ENCODE measurements around the gene PTGDR2. TPM values are rescaled to one million over a fixed set of nuclear protein-coding genes. Genes with fewer than 3 reads are reported as not detected.
A peak's percentile ranks its signal among the peaks of the same experiment; 100 is the strongest.

PTGDR2 gene
- total and polyA plus RNA-seq, 8 donors: 0.09 to 5.7 (median 0.43) TPM

DNA sequence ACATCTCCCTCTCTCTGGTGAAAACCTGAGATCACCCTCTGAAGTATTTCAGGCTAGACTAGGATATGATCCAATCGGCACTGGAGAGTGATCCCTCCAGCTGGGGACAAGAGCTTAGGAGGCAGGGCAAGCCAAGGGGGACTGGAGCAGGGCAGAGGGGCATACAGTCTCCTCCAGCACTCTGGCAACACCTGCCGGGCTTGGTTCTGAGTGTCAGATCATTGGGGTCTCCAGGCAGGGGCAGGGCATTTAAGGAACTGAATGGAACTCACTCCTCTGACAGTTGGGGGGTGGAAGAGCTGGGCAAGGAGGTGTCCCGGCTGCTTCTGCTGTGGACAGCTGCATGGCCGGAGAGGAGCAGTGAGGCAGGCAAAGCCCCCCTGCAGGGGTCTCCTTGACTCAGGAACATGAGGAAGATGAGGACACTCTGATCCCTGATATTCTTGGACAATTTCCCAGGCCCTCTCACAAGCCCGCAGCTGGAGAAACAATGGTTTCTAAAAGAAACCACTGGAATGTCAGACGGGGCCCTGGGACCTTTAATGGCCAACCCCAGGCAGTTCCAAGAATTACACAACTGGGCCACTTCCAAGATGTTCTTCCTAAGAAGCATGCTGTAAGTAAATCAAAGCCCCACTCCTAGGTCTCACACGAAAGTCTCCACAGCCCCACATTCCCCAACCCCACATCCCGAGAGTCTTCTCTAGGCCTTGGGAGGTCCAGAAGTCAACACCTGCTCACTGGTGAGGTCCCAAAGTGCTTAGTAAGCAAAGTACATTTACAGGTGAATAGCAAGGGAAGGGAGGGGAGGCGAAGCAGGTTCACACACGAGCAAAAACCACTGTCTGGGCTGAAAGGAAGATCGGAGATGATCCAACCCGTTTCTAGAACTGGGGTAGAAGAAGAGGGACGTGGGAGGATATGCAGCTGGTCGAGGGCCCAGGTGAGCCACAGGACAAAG lies 15.0 kb downstream of the PTGDR2 start:
- no peaks in the 10 kb centered on the region for H3K36me3 ChIP-seq
- intact Hi-C loops (cut with DNase I): loop anchor here in 1 of 3 donors (10.0 kb wide), 1 partner anchor 54 kb away; no protein-coding TSS in a partner anchor
- TF ChIP-seq, protein P1, sequence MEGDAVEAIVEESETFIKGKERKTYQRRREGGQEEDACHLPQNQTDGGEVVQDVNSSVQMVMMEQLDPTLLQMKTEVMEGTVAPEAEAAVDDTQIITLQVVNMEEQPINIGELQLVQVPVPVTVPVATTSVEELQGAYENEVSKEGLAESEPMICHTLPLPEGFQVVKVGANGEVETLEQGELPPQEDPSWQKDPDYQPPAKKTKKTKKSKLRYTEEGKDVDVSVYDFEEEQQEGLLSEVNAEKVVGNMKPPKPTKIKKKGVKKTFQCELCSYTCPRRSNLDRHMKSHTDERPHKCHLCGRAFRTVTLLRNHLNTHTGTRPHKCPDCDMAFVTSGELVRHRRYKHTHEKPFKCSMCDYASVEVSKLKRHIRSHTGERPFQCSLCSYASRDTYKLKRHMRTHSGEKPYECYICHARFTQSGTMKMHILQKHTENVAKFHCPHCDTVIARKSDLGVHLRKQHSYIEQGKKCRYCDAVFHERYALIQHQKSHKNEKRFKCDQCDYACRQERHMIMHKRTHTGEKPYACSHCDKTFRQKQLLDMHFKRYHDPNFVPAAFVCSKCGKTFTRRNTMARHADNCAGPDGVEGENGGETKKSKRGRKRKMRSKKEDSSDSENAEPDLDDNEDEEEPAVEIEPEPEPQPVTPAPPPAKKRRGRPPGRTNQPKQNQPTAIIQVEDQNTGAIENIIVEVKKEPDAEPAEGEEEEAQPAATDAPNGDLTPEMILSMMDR (IDR thresholded peaks at IDR 0.05): no peak
- H3K27me3 ChIP-seq: no peaks in the 10 kb centered on the region
- H3K9me3 ChIP-seq: no peaks in the 10 kb centered on the region
- no peak overlapping the region for H3K27ac ChIP-seq
- FAIRE-seq: no peak
- no peak overlapping the region for H3K4me3 ChIP-seq
- WGBS, 2 donors: 77 to 86% methylated on average over 14 of the region's 14 CpGs
- H3K4me1 ChIP-seq: peaks cover 6 to 20% (median 6%) of the 10 kb centered on the region in 3 donors
- ATAC-seq: no peak
- no peak for DNase-seq

DNA sequence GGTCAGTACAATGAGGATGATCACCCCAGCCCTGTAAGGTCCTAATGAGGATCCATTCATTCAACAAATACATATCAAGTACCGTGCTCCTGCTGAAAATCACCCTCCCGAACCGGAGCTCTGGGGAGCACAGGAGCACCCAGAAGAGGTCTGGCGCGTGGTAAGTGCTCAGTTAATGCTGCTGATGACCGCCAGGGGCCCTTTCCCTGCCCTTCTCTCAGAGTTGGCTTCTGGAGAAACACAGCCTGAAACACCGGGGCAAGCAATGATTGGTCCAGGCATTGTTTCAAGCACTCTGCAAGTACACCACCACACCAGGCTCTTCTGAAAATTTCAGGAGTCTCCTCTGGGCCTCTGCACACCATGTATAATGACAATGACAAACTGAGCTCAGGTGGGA lies 17.6 kb downstream of the PTGDR2 start:
- H3K36me3 ChIP-seq: no peaks in the 10 kb centered on the region
- intact Hi-C loops (cut with DNase I): loop anchor here in 2 of 3 donors (5.0 to 10.0 kb wide), 2 partner anchors 59 to 347 kb away; no protein-coding TSS in a partner anchor
- FAIRE-seq: no peak
- 58 to 81% methylated on average over 7 of the region's 7 CpGs for WGBS, 2 donors
- peaks cover 0 to 8% (median 6%) of the 10 kb centered on the region in 3 donors for H3K4me1 ChIP-seq
- H3K9me3 ChIP-seq: no peaks in the 10 kb centered on the region
- H3K4me3 ChIP-seq: no peak overlapping the region
- no peak for DNase-seq
- TF ChIP-seq, protein P1 (IDR thresholded peaks at IDR 0.05): no peak
- no peak for ATAC-seq
- no peaks in the 10 kb centered on the region for H3K27me3 ChIP-seq
- H3K27ac ChIP-seq: no peak overlapping the region

DNA sequence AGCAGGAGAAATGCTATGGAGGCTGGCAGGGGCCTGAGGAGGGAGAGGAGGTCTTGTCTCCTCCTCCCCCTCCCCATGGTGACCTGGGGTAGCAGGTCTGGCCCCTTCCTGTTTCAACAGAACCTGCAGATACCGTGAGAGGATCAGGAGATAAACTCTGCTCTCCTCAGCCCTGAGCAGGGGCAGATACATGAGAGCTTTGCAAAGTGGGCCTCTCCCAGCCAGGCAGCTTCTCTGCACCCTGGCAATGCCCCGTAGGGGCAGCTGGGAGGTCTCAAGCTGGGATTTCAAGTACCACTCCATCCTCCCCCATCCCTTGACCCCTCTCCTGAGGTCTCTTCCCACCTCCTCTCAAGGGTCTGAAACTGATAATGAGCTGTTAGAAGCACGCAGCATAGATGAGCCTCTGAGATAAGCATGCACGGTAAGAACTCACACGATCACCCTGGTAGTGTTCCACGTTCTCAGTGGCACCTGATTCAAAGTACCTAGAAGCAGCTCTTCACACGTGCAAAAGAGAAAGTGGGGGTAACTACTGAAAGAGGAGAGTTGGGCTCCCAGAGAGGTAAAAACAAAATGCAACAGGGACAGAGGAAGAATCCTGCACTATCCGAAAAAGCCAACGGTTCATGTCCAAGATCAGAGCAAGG lies 18.8 kb downstream of the PTGDR2 start:
- intact Hi-C loops (cut with DNase I): loop anchor here in 2 of 3 donors (5.0 to 10.0 kb wide), 2 partner anchors 60 to 348 kb away; no protein-coding TSS in a partner anchor
- WGBS, 2 donors: 54 to 62% methylated on average over 9 of the region's 9 CpGs
- H3K27ac ChIP-seq: no peak overlapping the region
- ATAC-seq: no peak
- no peaks in the 10 kb centered on the region for H3K9me3 ChIP-seq
- no peaks in the 10 kb centered on the region for H3K27me3 ChIP-seq
- FAIRE-seq: no peak
- no peaks in the 10 kb centered on the region for H3K36me3 ChIP-seq
- H3K4me1 ChIP-seq: peaks cover 0 to 8% (median 6%) of the 10 kb centered on the region in 3 donors
- no peak for DNase-seq
- TF ChIP-seq, protein P1 (IDR thresholded peaks at IDR 0.05): no peak
- H3K4me3 ChIP-seq: no peak overlapping the region

DNA sequence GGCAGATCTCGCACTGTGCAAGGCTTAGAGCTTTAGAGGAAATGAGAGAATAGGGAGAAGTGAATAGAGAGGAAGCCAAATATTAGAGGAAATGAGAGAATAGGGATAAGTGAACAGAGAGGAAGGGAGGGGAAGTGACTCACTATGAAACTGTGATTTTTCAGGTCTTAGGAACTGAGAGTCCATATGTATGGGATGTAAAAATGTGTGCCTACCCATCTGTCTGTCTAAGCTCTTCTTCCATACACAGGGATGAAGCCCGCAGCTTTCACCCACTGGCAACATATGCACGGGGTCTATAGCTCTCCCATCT lies 20.3 kb downstream of the PTGDR2 start:
- intact Hi-C loops (cut with DNase I): loop anchor here in 2 of 3 donors (5.0 to 10.0 kb wide), 2 partner anchors 62 to 349 kb away; no protein-coding TSS in a partner anchor
- ATAC-seq (peak in 1 of 4 donors; percentile 25), DNase-seq (no peak), FAIRE-seq (no peak)
- 73 to 77% methylated on average over 3 of the region's 3 CpGs for WGBS, 2 donors
- Histone ChIP-seq H3K36me3 (no peaks in the 10 kb centered on the region), H3K4me1 (no peaks in the 10 kb centered on the region), H3K27ac (no peak overlapping the region), H3K27me3 (no peaks in the 10 kb centered on the region), H3K4me3 (no peak overlapping the region), H3K9me3 (no peaks in the 10 kb centered on the region)
- TF ChIP-seq, protein P1 (IDR thresholded peaks at IDR 0.05): no peak
